ENCODE results near the gene PALD1. TPM values are rescaled to one million over a fixed set of nuclear protein-coding genes. Genes with fewer than 3 reads are reported as not detected.
"Not testable (repeated sequence)": the region's sequence is repeated elsewhere in the genome, so short reads cannot be mapped to it uniquely, and the experiment has no call there.

The PALD1 gene
- polyA plus RNA-seq, 1 donor: 10.1 TPM

DNA sequence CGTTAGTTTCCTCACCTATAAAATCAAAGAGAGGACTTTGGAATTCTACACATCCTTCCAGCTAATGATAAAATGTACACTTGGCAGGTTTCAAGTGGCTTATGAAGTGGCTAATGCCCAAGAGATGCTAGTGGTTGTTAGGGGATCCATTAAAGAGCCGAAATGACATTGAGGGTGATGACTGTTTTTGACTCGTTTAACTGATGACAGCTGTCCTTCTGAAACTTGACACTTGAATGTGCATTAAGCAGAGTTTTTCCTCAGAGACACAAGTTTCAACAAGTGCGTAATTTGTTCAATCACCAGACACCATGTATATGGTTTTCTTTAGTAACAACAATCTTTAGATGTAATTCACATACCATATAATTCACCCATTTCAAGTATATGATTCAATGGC is 125.5 kb downstream of the PALD1 start:
- DNase-seq: no peak

DNA sequence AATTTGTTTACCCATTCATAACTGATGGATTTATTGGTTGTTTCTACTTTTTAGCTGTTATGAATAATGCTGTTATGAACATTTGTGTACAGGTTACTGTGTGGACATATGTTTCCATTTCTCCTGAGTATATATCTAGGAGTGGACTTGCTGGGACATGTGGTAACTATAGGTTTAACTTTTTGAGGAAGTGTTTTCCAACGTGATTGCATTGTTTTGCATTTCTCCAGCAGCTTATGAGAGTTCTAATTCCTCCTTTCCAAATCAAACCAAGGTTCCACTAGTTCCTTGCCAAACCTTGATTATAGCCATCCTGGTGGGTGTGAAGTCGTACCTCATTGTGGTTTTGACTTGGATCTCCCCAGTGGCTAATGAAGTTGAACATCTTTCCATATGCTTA is 126.6 kb downstream of the PALD1 start:
- DNase-seq: no peak

DNA sequence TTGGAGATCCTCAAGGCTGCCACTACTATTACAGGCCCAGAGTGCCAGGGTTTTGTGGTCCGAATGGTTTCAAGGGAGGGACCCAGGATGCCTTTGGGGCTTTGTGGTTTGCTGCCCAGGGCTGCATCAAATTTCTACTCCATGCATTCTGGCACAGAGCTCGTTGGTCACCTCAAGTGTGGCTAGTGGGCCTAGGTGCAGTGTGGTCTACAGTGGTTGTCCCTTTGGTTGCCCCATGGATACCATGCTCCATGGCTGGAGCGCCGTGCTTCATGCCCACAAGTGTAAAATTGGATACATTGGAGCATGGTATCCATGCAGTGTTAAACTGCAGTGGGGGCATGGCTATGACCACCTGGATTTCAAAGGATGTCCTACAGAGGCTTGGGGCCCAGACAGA is 129.4 kb downstream of the PALD1 start:
- DNase-seq: no peak

DNA sequence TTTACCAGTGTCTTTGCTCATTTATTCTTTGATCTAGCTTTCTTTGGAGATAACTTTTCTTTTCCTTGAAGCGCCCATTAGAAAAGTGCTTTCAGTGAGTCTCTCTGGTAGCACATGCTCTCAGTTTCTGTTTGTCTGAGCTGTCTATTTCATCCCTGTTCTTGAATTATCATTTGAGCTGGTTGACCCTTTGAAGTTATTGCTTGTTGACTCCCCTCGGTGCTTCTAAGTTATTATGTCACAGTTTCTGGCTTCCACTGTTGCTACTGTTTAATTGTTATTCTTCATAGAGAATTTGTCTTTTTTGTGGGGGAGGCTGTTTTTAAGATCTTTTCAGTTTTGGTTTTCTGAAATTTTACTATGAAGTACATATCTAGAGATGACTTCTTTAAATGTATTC is 135.4 kb downstream of the PALD1 start:
- DNase-seq: no peak

DNA sequence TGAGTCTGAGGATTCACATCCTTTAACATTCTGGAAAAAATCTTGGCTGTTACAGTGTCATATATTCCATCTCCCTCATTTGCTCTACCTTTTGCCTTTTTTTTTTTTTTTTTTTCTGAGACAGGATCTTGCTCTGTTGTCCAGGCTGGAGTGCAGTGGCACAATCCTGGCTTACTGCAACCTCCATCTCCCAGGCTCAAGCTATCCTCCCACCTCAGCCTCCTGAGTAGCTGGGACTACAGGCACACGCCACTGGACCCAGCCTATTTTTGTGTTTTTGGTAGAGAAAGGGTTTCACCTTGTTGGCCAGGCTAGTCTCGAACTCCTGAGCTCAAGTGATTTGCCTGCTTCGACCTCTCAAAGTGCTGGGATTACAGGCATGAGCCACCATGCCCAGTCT is 135.8 kb downstream of the PALD1 start:
- DNase-seq: not testable (repeated sequence)

DNA sequence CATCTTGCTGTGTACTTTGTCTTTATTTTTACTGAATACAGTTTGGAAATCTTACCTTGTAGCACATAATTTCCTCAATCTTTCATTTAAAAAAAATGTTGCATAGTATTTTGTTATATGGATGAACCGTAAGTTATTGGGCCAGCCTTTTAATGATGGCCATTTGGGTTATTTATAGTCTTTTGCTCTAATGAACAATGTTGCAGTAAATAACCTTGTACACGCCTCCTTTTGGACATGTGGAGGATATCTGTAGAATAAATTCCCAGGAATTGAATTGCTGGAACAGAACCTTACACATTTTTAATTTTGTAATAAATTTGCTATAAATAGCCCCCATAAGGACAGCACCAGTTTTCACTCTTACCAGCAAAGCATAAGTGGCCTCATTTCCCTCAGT is 136.6 kb downstream of the PALD1 start:
- no peak for DNase-seq

DNA sequence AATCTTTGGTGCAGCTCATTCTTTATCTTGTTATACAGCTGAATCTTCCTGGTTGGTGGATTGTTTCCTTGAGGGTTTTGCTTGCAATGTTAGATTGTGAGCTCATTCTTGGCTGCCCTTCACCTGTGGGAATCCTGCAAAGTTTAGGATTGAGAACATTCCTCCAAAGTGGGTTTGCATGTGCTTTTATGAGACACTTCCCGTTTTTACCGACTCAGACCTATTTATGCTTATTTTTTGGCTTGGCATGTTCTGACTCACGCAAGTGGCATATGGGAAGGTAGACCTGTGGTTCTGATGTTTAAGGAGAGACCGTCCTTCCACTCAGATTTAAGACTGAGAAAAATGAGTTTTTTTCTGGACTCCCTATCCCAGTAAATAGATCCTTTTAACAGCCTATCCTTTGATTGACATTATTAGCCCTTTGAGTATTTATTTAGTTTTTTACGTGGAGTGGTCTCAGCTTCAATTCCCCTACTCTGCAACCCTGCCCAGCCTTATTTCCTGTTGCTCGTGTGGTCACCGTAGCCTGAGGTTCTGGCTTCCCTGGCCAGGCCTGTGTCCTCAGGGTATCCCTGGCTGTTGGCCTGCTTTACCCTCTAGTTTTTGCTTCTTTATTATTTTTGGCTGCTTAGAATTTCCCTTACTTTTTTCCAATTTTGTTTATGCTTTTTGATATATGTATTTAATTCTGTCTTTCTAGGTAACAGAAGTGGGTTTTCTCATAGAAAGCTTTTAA is 137.4 kb downstream of the PALD1 start:
- DNase-seq: no peak

DNA sequence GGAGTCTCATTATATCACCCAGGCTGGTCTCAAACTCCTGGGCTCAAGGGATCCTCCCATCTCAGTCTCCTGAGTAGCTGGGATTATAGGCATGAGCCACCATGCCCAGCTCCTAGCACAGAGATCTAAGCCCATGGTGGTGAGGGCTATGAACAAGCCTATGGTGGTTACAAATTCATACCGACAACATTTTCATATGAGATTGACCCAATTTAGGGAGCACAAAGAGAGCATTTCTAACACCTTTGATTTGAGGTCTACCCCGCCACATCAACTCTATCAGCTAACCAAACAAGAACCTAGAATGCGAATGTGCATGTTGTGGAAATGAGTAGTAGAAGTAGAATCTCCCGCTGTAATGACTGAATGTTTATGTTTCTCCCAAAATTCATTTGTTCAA is 138.2 kb downstream of the PALD1 start:
- DNase-seq: no peak

Other genes with a start within 250 kb of the PALD1 start
- gene PPA1, start 245.3 kb upstream of the PALD1 start, polyA plus RNA-seq (ENCODE audit: insufficient read length): 90.9 TPM
- gene NPFFR1, start 194.8 kb upstream of the PALD1 start, polyA plus RNA-seq (ENCODE audit: insufficient read length): 0.15 TPM
- 9.7 TPM for gene LRRC20, start 96.1 kb upstream of the PALD1 start, polyA plus RNA-seq (ENCODE audit: insufficient read length)
- gene EIF4EBP2, start 74.6 kb upstream of the PALD1 start, polyA plus RNA-seq (ENCODE audit: insufficient read length): 101 TPM
- 0.67 TPM for gene NODAL, start 37.1 kb upstream of the PALD1 start, polyA plus RNA-seq (ENCODE audit: insufficient read length)
- gene PRF1, start 124.0 kb downstream of the PALD1 start, polyA plus RNA-seq (ENCODE audit: insufficient read length): 0.20 TPM
- gene ADAMTS14, start 193.7 kb downstream of the PALD1 start, polyA plus RNA-seq (ENCODE audit: insufficient read length): 1.1 TPM